ENCODE measurements around the gene KCNT1. TPM values are rescaled to one million over a fixed set of nuclear protein-coding genes. Genes with fewer than 3 reads are reported as not detected.

KCNT1 gene
- total RNA-seq, 1 donor from 2014 or later = not detected

DNA sequence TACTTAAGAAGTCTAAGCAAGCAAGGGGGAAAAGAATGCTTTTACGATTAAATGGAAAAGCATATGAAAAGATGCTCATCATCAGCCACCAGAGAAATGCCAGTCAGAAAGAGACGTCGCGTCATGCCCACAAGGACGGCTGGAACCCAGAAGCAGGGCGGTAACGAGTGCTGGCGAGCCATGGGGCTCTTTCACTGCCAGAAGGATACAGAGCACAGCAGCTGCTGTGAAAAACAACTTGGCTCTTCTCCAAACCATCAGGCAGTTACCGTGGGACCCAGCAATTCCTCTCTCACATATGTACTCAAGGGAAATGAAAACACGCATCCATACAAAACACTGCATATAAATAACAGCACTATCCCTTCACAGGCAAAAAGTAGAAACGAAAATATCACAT lies 109.8 kb downstream of the KCNT1 start:
- Mint-ChIP-seq H3K9me3 (ENCODE audit: unreplicated experiment) (no peaks in the 10 kb centered on the region), H3K4me1 (ENCODE audit: low read depth, unreplicated experiment) (no peaks in the 10 kb centered on the region), H3K4me3 (ENCODE audit: unreplicated experiment) (no peak overlapping the region), H3K27ac (ENCODE audit: unreplicated experiment) (no peak overlapping the region), H3K27me3 (ENCODE audit: low read depth, unreplicated experiment) (no peaks in the 10 kb centered on the region), H3K36me3 (ENCODE audit: low read depth, unreplicated experiment) (peaks cover 27% of the 10 kb centered on the region)
- Histone ChIP-seq H2AFZ (ENCODE audit: low read depth, low read length) (no peak overlapping the region), H3K9ac (ENCODE audit: low read length) (no peak overlapping the region), H3K4me2 (ENCODE audit: low read length) (no peak overlapping the region), H3K4me1 (ENCODE audit: insufficient read depth, low read length) (no peaks in the 10 kb centered on the region), H3K27me3 (ENCODE audit: insufficient read depth, low read length) (no peaks in the 10 kb centered on the region), H3K4me3 (ENCODE audit: insufficient read depth, low read depth, low read length) (no peak overlapping the region), H3K79me2 (ENCODE audit: insufficient read depth, low read length) (no peaks in the 10 kb centered on the region), H3K27ac (ENCODE audit: low read depth, low read length) (no peak overlapping the region), H4K20me1 (ENCODE audit: insufficient read depth, low read length) (peaks cover 43% of the 10 kb centered on the region), H3K36me3 (ENCODE audit: insufficient read depth, low read length) (peaks cover 4% of the 10 kb centered on the region), H3K9me3 (ENCODE audit: insufficient read depth, low read depth, low read length) (no peaks in the 10 kb centered on the region)
- DNase-seq (ENCODE audit: low read depth) (no peak), FAIRE-seq (no peak)
- TF ChIP-seq, protein P1, sequence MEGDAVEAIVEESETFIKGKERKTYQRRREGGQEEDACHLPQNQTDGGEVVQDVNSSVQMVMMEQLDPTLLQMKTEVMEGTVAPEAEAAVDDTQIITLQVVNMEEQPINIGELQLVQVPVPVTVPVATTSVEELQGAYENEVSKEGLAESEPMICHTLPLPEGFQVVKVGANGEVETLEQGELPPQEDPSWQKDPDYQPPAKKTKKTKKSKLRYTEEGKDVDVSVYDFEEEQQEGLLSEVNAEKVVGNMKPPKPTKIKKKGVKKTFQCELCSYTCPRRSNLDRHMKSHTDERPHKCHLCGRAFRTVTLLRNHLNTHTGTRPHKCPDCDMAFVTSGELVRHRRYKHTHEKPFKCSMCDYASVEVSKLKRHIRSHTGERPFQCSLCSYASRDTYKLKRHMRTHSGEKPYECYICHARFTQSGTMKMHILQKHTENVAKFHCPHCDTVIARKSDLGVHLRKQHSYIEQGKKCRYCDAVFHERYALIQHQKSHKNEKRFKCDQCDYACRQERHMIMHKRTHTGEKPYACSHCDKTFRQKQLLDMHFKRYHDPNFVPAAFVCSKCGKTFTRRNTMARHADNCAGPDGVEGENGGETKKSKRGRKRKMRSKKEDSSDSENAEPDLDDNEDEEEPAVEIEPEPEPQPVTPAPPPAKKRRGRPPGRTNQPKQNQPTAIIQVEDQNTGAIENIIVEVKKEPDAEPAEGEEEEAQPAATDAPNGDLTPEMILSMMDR (IDR thresholded peaks at IDR 0.05; ENCODE audit: insufficient read depth, low read depth, low read length) = no peak
- TF ChIP-seq EZH2 (IDR thresholded peaks at IDR 0.05; ENCODE audit: insufficient read depth, low read length) = no peak

DNA sequence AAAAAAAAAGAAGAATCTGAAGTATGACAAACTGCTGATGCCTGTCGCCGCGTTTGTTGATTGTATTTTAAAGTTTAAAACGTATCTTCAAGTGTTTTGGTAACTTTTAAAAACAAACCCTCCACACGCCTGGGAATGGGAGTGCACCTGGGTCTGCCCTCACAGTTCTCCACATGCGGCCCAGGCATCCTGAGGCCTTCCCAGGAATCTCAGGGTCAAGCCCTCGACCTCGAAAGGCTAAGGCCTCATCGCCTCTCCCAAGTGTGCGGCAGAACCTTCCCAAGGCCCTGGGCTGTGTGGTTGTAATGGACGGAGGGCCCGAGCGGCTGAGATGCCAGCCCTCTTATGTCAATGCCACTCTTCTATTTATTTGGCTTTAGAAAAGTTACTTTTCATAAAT lies 111.0 kb downstream of the KCNT1 start:
- Histone ChIP-seq H3K27me3 (ENCODE audit: insufficient read depth, low read length) (no peaks in the 10 kb centered on the region), H3K27ac (ENCODE audit: low read depth, low read length) (no peak overlapping the region), H3K4me1 (ENCODE audit: insufficient read depth, low read length) (no peaks in the 10 kb centered on the region), H2AFZ (ENCODE audit: low read depth, low read length) (no peak overlapping the region), H3K9ac (ENCODE audit: low read length) (no peak overlapping the region), H4K20me1 (ENCODE audit: insufficient read depth, low read length) (peaks cover 34% of the 10 kb centered on the region), H3K4me2 (ENCODE audit: low read length) (no peak overlapping the region), H3K4me3 (ENCODE audit: insufficient read depth, low read depth, low read length) (no peak overlapping the region), H3K9me3 (ENCODE audit: insufficient read depth, low read depth, low read length) (no peaks in the 10 kb centered on the region), H3K79me2 (ENCODE audit: insufficient read depth, low read length) (no peaks in the 10 kb centered on the region), H3K36me3 (ENCODE audit: insufficient read depth, low read length) (peaks cover 10% of the 10 kb centered on the region)
- H3K4me3 Mint-ChIP-seq (ENCODE audit: unreplicated experiment) = no peak overlapping the region
- peaks cover 27% of the 10 kb centered on the region for H3K36me3 Mint-ChIP-seq (ENCODE audit: low read depth, unreplicated experiment)
- DNase-seq (ENCODE audit: low read depth) (no peak), FAIRE-seq (no peak)
- no peaks in the 10 kb centered on the region for H3K4me1 Mint-ChIP-seq (ENCODE audit: low read depth, unreplicated experiment)
- H3K9me3 Mint-ChIP-seq (ENCODE audit: unreplicated experiment) = no peaks in the 10 kb centered on the region
- no peaks in the 10 kb centered on the region for H3K27me3 Mint-ChIP-seq (ENCODE audit: low read depth, unreplicated experiment)
- no peak overlapping the region for H3K27ac Mint-ChIP-seq (ENCODE audit: unreplicated experiment)
- no peak for TF ChIP-seq EZH2 (IDR thresholded peaks at IDR 0.05; ENCODE audit: insufficient read depth, low read length)
- TF ChIP-seq, protein P1 (IDR thresholded peaks at IDR 0.05; ENCODE audit: insufficient read depth, low read depth, low read length) = no peak

DNA sequence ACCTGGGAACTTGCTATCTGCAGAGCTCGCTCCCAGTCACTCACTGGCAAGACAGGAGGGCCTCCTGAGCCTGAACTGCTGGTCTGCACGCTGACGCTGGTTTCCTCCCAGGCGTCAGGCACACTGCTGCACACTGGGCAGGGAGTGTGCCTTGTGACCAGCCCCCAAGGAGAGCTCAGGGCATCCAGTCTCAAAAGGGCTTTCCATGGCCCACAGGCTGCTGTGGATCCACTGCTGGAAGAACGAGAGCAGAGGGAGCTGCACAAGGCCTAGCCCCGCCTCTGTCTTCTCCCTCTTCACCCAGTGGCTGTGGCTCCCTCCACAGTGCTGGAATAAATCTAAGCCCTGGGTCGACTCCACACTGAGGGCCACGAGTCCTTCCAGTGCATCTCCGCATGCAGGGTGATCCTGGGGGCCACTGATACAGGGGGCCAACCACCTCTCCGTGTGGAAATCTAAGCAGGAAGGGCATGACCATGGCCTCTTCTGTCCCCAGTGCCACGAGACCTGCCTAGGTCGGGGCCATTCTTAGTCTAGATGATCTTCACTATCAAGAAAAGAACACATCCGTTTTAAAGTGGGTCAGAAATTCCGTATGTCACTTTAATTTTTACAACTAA lies 111.8 kb downstream of the KCNT1 start:
- no peak for DNase-seq (ENCODE audit: low read depth)
- Histone ChIP-seq H3K4me1 (ENCODE audit: insufficient read depth, low read length) (no peaks in the 10 kb centered on the region), H3K27me3 (ENCODE audit: insufficient read depth, low read length) (no peaks in the 10 kb centered on the region), H4K20me1 (ENCODE audit: insufficient read depth, low read length) (peaks cover 28% of the 10 kb centered on the region), H3K36me3 (ENCODE audit: insufficient read depth, low read length) (peaks cover 12% of the 10 kb centered on the region), H3K79me2 (ENCODE audit: insufficient read depth, low read length) (no peaks in the 10 kb centered on the region), H2AFZ (ENCODE audit: low read depth, low read length) (no peak overlapping the region), H3K9me3 (ENCODE audit: insufficient read depth, low read depth, low read length) (no peaks in the 10 kb centered on the region), H3K27ac (ENCODE audit: low read depth, low read length) (no peak overlapping the region), H3K4me2 (ENCODE audit: low read length) (no peak overlapping the region), H3K4me3 (ENCODE audit: insufficient read depth, low read depth, low read length) (no peak overlapping the region), H3K9ac (ENCODE audit: low read length) (no peak overlapping the region)
- no peaks in the 10 kb centered on the region for H3K27me3 Mint-ChIP-seq (ENCODE audit: low read depth, unreplicated experiment)
- FAIRE-seq = no peak
- no peaks in the 10 kb centered on the region for H3K9me3 Mint-ChIP-seq (ENCODE audit: unreplicated experiment)
- no peaks in the 10 kb centered on the region for H3K4me1 Mint-ChIP-seq (ENCODE audit: low read depth, unreplicated experiment)
- TF ChIP-seq, protein P1 (IDR thresholded peaks at IDR 0.05; ENCODE audit: insufficient read depth, low read depth, low read length) = no peak
- TF ChIP-seq EZH2 (IDR thresholded peaks at IDR 0.05; ENCODE audit: insufficient read depth, low read length) = no peak
- H3K27ac Mint-ChIP-seq (ENCODE audit: unreplicated experiment) = no peak overlapping the region
- H3K36me3 Mint-ChIP-seq (ENCODE audit: low read depth, unreplicated experiment) = peaks cover 26% of the 10 kb centered on the region
- H3K4me3 Mint-ChIP-seq (ENCODE audit: unreplicated experiment) = no peak overlapping the region
